GM19328 (cell line): Measurements from ENCODE around the gene DBH.
"Not testable (repeated sequence)": the region's sequence is repeated elsewhere in the genome, so short reads cannot be mapped to it uniquely, and the experiment has no call there.

Source experiments
- ATAC-seq: cut with Tn5 transposase; IDR thresholded peaks from one replicate; pipeline ENCODE4 v1.9.1; 2021; ENCODE audit warnings: mild to moderate bottlenecking, moderate library complexity; ENCODE audit not compliant: unreplicated experiment

The DBH gene

DNA sequence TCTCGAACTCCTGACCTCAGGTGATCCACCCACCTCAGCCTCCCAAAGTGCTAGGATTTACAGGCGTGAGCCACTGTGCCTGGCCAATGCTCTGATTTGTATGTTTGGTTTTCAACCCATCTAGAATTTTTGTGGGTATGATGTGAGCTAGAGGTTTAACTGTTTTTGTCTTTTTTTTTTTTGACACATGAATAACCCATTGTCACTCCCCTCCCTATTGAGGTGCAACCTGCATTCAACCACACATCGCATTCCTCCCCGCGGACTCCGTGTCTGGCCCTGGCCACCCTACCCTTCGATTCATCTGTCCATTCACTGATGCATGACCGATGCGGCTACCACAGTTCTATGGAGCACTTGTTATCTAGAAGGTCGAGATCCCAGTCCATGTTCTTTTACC lies 17.4 kb upstream of the DBH start:
- ATAC-seq, result no peak

DNA sequence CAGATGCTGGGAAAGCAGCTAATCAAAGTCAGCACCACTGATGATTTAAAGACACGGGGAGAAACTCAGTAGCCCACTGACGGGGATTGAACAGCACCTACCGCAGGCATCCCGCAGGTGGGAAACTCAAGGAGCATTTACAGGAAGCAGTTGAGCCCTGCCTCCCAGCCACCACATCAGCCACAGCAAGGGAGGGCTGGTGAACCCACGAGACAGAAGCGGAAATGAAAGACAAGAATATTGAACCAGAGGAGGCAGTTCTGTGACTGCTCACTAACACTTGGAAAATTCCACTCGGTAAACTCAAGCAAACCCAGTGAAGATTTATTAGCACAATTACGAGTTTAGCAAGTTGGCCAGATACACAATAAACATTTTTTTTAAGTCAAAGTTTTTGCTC lies 16.4 kb upstream of the DBH start:
- ATAC-seq, result no peak

DNA sequence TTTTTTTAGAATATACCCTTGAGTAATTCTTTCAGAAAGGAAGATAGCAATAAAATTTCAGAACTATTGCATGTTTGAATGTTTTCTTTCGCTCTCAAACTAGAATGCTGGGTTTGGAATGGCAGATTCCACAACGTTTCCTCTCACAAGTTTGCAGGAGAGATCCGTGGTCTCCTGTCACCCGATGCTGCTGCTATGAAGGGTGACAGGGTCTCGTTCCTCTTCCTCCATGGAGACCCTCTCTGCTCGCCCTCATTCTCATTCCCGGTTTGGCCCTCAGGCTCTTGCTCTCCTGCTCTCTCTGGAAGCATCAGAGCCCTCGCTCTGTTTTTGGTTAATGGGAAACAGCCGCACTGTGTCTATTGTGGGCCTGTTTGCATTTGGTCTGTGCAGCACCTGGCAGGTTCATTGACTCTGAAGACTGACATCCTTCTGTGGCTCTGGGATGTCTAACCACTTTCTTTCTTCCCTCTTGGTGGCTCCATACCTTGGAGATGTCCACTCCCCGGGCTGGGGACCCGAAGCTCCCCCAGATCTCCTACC lies 14.4 kb upstream of the DBH start:
- no peak for ATAC-seq

DNA sequence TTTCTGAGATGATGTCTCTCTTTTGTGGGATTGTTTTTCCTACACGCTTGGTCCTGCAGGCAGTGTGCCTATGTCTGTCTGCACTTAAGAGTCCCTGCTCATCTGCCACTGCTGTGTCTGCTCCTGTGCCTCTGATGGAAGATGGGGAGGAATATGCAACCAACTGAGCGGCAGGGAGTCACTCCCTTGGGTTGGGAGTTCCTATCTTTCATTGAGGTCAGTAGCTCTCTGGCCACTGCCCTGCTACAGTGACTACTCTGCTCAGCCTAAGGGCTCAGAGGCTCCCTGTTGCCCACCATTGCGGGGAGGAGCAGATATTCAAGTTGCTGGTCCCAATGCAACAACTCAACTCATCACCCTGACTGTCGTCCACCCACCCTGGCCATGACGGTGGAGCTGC lies 13.6 kb upstream of the DBH start:
- no peak for ATAC-seq

DNA sequence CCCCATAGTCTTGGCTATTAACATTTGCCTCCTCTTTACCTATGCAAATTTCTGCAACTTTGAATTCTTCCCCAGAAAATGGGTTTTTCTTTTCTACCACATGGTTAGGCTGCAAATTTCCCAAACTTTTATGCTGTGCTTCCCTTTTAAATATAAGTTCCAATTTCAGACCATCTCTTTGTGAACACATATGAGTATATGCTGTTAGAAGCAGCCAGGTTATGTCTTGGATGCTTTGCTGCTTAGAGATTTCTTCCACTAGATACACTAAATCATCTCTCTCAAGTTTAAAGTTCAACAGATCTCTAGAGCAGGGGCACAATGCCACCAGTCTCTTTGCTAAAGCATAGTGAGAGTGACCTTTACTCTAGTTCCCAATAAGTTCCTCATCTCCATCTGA lies 10.2 kb upstream of the DBH start:
- not testable (repeated sequence) for ATAC-seq

DNA sequence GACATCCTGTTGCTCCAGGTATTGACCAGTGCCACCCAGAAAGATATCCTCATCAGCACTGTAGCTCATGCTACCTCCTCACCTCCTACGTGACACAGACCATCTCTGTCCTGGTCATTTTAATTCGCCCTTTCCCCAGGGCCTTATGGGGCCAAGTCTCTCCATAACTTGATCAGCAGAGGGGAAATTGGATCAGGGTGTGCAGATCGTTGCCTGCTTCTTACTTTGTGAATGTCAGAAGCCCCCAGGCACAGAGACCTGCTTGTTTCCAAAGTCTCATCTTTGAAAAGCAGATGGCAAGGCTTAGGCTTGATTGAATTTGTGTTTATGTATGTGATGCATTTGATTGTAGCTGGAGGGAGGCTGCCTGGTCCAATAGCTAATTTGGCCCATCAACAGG lies 8.8 kb upstream of the DBH start:
- no peak for ATAC-seq

DNA sequence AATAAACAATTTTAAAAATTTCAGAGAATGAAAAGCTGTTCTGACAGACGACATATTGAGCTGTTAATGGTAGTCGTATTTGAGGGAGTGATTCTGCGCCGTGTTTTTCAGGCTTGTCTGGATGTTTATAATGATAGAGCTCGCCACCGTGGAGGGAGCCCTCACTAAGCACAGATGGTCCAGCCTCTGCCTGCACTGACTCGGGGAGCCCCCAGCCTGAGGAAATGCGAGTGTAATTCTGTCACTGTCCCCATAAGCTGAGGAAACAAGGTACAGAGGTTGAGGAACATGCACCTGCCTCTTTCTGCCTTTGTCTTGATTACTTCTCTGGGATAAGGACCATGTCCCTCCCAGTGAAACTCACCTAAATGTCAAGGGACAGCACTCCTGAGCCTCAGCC lies 7.4 kb upstream of the DBH start:
- no peak for ATAC-seq

DNA sequence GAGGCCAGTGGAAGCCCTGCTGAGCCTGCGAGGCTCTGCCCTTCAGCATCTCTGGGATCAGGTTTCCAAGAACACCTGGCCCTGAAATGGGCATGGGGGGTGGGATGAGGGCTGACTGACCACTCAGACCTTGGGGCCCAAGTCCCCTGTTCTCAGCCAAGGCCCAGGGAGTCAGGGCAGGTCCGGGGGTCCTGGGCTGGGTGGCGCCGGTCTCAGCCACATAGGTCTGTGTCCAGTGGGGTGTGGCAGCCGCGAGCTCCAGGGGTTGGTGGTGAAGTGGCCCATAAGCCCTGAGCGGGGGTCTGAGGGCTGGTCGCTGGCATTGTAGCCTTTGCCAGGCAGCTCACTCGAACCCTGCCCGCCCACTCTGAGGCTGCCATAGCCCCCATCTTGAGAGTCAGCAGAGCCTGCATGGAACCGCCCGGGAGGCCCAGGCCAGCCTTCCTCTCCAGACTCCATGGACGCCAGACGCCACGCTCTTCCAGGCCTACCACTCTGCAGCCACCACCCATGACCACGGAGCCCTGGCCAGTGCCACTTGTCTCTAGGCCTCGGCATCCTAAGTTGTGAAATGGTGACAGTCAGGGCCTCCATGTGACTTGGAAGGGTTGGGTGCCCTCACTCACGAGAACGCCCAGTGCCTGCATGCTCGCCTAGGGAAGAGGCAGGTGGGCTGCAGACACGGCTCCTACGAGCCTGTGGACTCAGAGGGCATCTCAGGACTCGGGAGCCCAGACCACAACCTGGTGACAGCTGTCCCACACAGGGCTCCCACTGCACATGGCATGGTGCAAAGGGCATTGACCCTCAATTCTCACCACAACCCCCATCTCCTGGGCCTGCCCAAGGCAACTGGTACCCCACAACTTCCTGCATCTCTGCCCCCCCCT lies 6.7 kb upstream of the DBH start:
- ATAC-seq, result no peak

DNA sequence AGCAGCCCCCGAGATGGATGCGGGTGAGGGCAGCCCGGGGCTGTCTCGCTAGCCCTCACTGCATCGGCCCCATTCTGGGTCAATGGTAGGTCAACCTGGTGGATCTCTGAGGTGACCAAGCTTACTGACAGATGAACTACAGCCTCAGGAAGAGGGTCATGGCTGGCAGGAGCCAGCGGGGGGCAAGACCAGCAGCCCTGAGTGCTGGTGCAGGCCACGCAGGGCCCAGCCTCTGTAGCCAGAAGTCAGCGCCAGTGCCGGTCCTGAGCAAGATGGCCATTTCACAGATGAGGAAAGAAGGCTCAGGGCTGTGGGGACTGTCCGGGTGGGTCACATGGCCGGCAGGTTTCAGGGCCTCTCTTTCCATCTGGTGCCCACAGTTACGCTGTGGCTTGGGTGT lies 5.1 kb upstream of the DBH start:
- ATAC-seq, result no peak

DNA sequence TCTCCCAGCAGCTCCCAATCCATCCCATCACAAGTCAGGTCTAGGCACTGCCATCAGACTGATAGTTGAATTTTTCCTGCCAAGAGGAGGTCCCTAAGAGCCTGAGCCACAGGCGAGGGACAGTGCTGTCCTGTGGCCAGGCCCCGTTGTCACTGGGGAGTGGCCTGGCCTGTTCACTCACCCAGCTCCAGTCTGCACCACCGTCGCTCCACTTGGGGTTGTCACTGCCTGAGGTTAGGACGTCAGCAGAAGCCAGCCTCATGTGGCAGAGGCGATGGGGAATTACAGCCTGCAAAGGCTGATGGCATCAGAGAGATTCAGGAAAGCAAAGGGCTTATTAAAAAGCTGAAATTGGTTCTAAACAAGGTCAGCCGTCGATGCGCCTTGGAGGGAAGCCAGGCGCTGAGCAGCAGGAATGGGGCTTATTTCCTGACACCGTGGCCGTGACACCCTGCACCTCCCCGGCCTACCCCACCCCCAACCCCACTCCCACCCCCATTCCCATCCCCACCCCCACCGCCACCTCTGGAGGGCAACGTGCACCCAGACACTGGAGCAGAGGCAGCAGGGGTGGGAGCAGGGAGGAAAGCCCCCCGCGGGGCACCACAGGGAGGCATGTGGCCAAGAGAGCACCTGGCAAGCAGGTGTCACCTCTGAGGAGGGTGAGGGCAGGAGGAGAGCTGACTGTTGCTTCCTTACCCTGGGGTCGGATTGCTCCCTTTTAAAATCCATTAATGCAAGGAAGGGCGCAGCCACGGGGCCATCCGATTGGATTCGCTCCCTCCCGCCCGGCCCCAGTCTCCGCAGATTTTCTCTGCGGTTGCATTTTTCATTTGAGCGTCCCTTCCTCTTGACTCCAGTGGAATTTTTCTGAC lies 3.1 kb upstream of the DBH start:
- no peak for ATAC-seq

DNA sequence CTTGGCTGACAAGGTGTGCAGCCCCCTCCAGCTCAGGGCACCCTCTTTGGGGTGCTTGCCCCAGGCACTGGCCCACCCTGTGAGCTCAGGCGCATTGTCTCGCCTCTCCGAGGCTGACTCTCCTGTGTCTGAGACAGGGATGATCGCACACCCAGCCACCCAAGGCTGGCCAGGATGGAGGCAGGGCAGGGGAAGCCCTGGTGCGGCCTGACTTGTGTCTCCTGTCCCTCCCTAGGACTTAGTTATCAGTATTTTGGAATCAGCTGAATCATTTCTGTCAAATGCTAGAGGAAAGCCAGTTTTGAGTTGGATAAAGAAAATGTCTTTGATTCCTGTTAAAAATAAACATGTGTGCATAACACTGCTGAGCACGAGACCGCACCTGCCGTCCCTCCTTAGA lies 2.5 kb upstream of the DBH start:
- no peak for ATAC-seq

DNA sequence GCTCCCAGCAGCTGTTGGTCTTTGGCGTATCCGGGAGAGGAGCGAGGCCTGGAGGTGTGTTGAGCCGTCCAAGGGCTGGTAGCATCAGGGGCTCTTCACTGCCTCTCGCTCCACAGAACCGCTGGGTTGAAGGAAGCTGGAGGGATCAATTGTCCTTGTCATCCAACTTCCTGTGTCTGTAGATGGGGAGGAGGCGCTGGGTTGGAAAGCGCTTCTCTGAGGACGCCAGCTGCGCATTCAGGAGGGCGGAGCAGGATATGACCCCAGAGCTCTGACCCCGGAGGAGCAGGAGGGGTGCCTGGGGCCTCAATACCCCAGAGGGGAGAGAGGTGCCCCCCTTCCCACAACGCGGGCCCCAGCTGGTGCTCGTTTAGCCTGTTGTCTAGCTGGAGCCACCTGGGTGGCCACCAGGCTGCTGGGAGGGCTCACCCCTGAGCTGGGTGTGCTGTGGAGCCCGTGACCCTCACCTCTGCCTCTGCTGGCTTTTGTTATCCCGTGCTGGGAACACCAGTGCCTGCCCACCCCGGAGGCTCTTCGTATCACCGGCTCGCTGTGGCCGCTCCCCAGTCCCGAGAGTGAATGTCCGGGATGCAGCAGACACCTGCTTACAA lies 2.0 kb upstream of the DBH start:
- no peak for ATAC-seq

DNA sequence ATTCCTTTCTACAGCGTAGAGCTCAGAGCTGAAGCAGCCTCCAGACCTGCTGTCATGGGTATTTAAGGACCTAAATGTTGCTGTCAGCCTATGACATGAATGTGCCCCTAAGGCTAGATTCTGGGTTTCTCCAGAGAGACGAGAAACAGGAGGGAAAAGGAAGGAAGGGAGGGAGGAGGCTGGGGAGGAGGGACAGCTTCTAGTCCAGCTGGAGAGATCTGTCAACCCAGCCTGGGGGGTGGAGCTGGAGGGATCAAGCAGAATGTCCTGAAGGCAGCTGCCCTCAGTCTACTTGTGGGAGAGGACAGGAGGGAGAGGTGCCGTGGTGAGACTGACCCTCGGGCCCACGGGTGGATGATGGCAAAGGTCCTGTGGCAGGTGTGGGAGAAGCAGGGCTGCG lies 1.1 kb upstream of the DBH start:
- no peak for ATAC-seq

DNA sequence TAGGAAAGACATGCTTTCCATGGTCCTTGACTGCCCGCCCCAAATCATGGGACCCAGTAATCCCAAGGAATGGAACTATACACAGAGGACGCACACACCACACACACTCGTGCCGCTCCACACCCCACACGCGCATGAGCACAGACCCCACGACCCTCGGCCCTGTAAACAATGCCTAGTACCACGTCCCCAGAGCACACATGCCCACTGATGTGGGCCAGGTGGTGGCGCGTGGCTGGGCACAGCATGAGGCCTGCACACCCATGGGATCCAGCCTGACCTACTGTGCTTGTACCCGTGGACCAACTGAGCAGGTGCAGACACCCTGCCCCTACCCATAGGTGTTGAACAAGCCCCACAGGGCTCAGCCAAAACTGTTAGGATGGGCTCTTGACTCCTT lies 739 bp downstream of the DBH start:
- no peak for ATAC-seq

DNA sequence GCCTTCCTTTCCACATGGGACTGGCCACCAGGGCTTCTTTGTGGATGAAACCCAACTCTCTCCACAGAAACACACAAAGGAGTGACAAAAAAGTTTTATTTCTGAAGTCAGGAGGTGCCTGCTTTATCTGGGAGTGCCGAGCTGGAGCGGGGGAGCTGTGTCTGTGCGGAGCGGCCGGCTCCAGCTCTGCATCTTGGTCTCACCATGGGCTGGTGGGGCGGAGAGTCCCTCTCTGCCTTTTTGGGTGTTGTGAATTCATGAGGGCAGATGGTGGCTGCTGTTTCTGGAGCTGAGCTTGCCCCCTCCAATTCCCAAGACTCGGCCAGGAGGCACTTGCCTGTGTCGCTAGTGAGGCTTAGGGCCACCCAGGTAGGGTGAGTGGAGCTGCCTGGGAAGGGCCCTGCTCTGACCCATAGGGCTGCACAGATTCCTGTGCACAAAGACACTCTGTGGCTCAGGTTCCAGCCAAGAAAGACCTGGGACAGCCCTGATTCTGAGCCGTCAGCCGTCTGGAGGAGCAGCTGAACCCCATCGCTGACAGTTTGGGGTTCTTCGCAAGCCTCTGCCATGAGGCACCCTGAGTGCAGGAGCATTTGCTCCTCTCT lies 1.4 kb downstream of the DBH start:
- ATAC-seq, result no peak

DNA sequence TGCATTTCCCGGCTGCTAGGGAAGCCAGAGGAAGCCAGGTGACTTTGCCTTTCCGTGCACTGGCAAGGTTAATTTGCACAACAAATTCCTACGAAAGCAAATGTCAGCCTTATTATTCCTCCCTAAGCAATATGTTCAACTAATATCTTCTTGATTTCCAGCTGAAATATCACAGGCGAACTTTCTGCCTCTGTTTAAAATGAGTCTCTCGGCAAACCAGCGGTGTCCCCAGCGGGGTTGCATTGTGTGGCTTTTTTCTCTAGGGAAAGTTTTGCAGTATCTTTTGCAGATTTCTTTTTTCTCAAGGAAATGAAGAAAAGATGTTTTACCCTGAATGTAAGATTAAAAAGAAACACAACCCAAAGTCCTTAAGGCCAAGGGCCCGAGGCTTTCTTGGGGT lies 1.9 kb downstream of the DBH start:
- no peak for ATAC-seq

DNA sequence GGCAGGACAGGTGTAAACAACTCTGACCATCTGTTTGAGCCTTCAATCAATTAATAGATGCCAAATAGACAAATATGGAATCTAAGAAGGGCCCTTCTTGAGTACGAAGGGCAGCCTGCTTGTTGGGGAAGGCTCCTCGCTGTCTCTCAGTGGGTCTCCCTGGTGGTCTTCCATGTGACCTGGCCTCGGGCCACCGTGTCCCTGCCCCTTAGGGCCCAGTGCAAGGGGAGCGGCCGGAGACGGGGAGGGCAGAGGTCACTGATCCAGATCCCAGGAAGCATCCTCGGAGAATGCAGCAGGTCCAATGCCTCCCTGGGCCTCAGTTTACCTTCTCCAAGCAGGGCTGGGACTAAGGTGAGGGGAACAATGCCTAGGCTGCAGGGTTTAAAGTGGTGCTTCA lies 2.5 kb downstream of the DBH start:
- ATAC-seq, result no peak

DNA sequence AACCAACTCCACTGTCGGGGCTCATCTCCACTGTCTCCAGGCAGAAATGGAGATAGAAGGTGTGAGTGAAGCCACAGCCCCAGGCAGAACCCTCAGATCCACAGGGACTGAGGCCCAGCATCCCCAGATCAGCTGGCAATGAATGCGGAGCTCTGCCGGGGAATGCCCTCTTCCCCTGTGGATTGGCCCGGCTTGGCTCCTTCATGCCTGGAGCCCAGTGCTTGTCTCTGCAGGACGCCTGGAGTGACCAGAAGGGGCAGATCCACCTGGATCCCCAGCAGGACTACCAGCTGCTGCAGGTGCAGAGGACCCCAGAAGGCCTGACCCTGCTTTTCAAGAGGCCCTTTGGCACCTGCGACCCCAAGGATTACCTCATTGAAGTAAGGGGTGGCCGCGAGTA lies 3.5 kb downstream of the DBH start:
- no peak for ATAC-seq

DNA sequence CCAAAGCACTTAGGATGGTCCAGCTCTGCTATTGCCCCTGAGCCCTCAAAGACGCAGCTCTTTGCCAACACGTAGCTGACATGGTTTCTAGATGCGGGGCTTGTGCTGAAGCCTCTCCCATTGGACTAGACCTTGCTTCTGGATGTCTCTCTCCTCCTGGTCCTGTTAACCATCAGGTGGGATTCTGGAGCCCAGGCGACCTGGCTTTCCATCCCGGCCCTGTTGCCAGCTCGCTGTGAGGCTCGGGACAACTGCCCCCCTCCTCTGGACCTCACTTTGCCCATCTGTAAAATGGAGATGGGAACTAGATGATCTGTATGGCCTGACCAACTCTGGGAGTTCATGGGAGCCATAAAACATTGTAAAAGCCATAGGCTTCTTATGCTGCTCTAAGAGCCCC lies 4.0 kb downstream of the DBH start:
- no peak for ATAC-seq

DNA sequence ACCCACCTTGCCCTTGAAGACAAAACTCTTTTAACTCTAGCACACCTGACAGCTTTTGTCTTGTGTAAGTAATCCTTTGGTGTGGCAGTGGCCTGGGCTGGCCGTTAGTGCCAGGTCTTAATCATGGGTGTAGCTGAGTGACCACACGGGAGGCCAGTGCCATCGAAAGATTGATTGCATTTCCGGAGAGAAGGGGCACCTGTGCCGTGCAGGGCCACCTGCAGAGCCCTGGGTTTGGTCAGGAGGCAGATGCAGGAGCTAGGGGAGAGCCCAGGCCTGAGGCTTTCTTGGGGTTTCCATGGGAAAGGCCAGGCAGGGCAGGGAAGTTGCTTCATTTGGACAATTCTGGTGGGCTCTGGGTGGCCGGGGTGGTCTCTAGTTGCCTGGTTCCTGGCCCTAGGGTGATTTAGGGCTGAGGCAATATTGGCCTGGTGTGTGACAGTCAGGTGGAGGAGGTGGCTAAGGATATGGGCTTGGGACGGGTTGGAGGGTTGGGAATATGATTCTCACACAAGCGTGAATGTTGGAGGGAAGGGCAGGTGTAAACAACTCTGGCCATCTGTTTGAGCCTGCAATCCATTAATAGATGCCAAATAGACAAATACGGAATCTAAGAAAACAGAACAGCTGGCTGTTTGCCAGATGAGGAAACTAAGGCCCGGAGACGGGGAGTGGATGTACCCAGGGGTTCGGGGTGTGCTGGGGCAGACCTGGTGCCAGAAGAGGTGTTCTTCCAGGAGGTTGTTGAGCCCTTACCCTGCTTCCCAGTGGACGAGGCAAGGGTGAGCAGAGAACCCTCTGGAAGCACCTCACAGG lies 4.6 kb downstream of the DBH start:
- no peak for ATAC-seq

DNA sequence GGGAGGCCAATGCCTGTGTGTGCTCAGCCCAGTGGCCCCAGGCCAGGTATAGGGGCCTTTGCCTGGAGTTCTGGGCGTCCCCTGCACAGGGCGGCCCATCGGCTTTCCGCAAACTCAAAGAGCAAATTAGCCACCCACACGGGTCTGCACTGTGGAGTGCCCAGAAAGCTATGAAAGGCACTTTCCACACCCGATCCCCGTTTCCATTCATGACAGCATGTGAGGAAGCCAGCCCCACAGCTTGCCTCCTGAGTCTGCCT lies 5.2 kb downstream of the DBH start:
- ATAC-seq, result no peak
